Activated naive CD4-positive, alpha-beta T cell treated with anti-CD3 and anti-CD28 coated beads, Interleukin-2, amount 10 ng/mL, durations not matched to agents 7 days and 5 days (primary cell): Measurements from ENCODE around the gene HUNK.
A peak's percentile ranks its signal among the peaks of the same experiment; 100 is the strongest.

ENCODE experiments used
- CTCF ChIA-PET: fragments of 350-600 bp; sonication (Branson Sonifier 250); formaldehyde crosslinking; loops from one replicate; lab custom pipeline; 2021; ENCODE audit warnings: antibody characterized with exemption; lab: Charles Lee
- DNase-seq: peaks from one replicate; pipeline ENCODE4 v3.0.0-alpha.2; 2020
- H3K27ac Mint-ChIP-seq: one replicate; pipeline ENCODE4 v1.8.0; 2021; ENCODE audit warnings: mild to moderate bottlenecking, moderate library complexity, mixed read lengths
- H3K27me3 Mint-ChIP-seq: one replicate; pipeline ENCODE4 v1.8.0; 2021; ENCODE audit warnings: mild to moderate bottlenecking, mixed read lengths
- H3K36me3 Mint-ChIP-seq: one replicate; pipeline ENCODE4 v1.8.0; 2021; ENCODE audit warnings: mixed read lengths
- H3K4me1 Mint-ChIP-seq: one replicate; pipeline ENCODE4 v1.8.0; 2021; ENCODE audit warnings: mixed read lengths
- H3K4me3 Mint-ChIP-seq: one replicate; pipeline ENCODE4 v1.8.0; 2021; ENCODE audit warnings: mild to moderate bottlenecking, moderate library complexity, mixed read lengths
- H3K9me3 Mint-ChIP-seq: one replicate; pipeline ENCODE4 v1.8.0; 2021; ENCODE audit warnings: mixed read lengths

The HUNK gene

GRCh38 chr21:31961027-31961426 is 88.2 kb downstream of the HUNK start:
- no peaks in the 10 kb centered on the region for H3K36me3 Mint-ChIP-seq
- DNase-seq: no peak
- no peaks in the 10 kb centered on the region for H3K27me3 Mint-ChIP-seq
- H3K4me3 Mint-ChIP-seq: no peak overlapping the region
- CTCF ChIA-PET: interaction anchor here (0.5 kb wide), 1 partner anchor 195 kb away, joined by 4 read pairs; no protein-coding TSS in a partner anchor
- H3K4me1 Mint-ChIP-seq: no peaks in the 10 kb centered on the region
- H3K9me3 Mint-ChIP-seq: no peaks in the 10 kb centered on the region
- no peak overlapping the region for H3K27ac Mint-ChIP-seq

- H3K4me1 Mint-ChIP-seq: no peaks in the 10 kb centered on the region
- no peak overlapping the region for H3K4me3 Mint-ChIP-seq
- CTCF ChIA-PET: interaction anchor here (0.5 kb wide), 1 partner anchor 194 kb away, joined by 4 read pairs; no protein-coding TSS in a partner anchor
- H3K9me3 Mint-ChIP-seq: no peaks in the 10 kb centered on the region
- H3K27ac Mint-ChIP-seq: no peak overlapping the region
- H3K36me3 Mint-ChIP-seq: no peaks in the 10 kb centered on the region
- DNase-seq: no peak
- H3K27me3 Mint-ChIP-seq: no peaks in the 10 kb centered on the region
Measured at GRCh38 chr21:31961704-31962103, 88.9 kb downstream of the HUNK start.

- CTCF ChIA-PET: no interaction called here
- no peak for DNase-seq
- Mint-ChIP-seq H3K27ac (no peak overlapping the region), H3K4me3 (no peak overlapping the region), H3K4me1 (no peaks in the 10 kb centered on the region), H3K27me3 (no peaks in the 10 kb centered on the region), H3K36me3 (no peaks in the 10 kb centered on the region), H3K9me3 (no peaks in the 10 kb centered on the region)
Measured at GRCh38 chr21:31964692-31965091, 91.9 kb downstream of the HUNK start.

- DNase-seq: no peak
- no peak overlapping the region for H3K4me3 Mint-ChIP-seq
- no peaks in the 10 kb centered on the region for H3K9me3 Mint-ChIP-seq
- CTCF ChIA-PET: no interaction called here
- H3K36me3 Mint-ChIP-seq: no peaks in the 10 kb centered on the region
- H3K27ac Mint-ChIP-seq: no peak overlapping the region
- no peaks in the 10 kb centered on the region for H3K4me1 Mint-ChIP-seq
- peaks cover 6% of the 10 kb centered on the region for H3K27me3 Mint-ChIP-seq
Measured at GRCh38 chr21:31967334-31967733, 94.5 kb downstream of the HUNK start.

GRCh38 chr21:31972622-31973021 is 99.8 kb downstream of the HUNK start:
- CTCF ChIA-PET: no interaction called here
- peaks cover 30% of the 10 kb centered on the region for H3K27me3 Mint-ChIP-seq

GRCh38 chr21:31973402-31973944 is 100.7 kb downstream of the HUNK start:
- H3K27ac Mint-ChIP-seq: no peak overlapping the region
- no peak for DNase-seq
- H3K4me1 Mint-ChIP-seq: peaks cover 21% of the 10 kb centered on the region
- H3K4me3 Mint-ChIP-seq: no peak overlapping the region
- H3K36me3 Mint-ChIP-seq: peaks cover 3% of the 10 kb centered on the region
- peaks cover 33% of the 10 kb centered on the region for H3K27me3 Mint-ChIP-seq
- CTCF ChIA-PET: no interaction called here
- peaks cover 12% of the 10 kb centered on the region for H3K9me3 Mint-ChIP-seq

More at GRCh38 chr21:31972622-31973021, 99.8 kb downstream of the HUNK start:
- DNase-seq: no peak
- Mint-ChIP-seq H3K9me3 (peaks cover 12% of the 10 kb centered on the region), H3K27ac (no peak overlapping the region), H3K4me3 (no peak overlapping the region), H3K36me3 (peaks cover 3% of the 10 kb centered on the region), H3K4me1 (peaks cover 21% of the 10 kb centered on the region)

GRCh38 chr21:31974454-31974985 is 101.7 kb downstream of the HUNK start:
- Mint-ChIP-seq H3K36me3 (peaks cover 3% of the 10 kb centered on the region), H3K4me1 (peaks cover 21% of the 10 kb centered on the region), H3K27me3 (peaks cover 33% of the 10 kb centered on the region), H3K9me3 (peaks cover 12% of the 10 kb centered on the region), H3K27ac (peak overlapping the region; percentile 13), H3K4me3 (no peak overlapping the region)
- peak; percentile 65 for DNase-seq
- CTCF ChIA-PET: no interaction called here

- CTCF ChIA-PET: interaction anchor here (0.9 to 1.0 kb wide), 2 partner anchors 9 to 113 kb away, joined by 3 read pairs; no protein-coding TSS in a partner anchor
- Mint-ChIP-seq H3K27ac (no peak overlapping the region), H3K4me1 (peaks cover 21% of the 10 kb centered on the region), H3K4me3 (no peak overlapping the region), H3K9me3 (peaks cover 12% of the 10 kb centered on the region), H3K36me3 (peaks cover 3% of the 10 kb centered on the region), H3K27me3 (peaks cover 33% of the 10 kb centered on the region)
- no peak for DNase-seq
Measured at GRCh38 chr21:31975491-31975890, 102.7 kb downstream of the HUNK start.

GRCh38 chr21:31977816-31978215 is 105.0 kb downstream of the HUNK start:
- peaks cover 3% of the 10 kb centered on the region for H3K36me3 Mint-ChIP-seq
- CTCF ChIA-PET: no interaction called here

GRCh38 chr21:31983120-31983519 is 110.3 kb downstream of the HUNK start:
- H3K9me3 Mint-ChIP-seq: no peaks in the 10 kb centered on the region
- peaks cover 10% of the 10 kb centered on the region for H3K27me3 Mint-ChIP-seq
- no peak overlapping the region for H3K27ac Mint-ChIP-seq
- CTCF ChIA-PET: no interaction called here
- H3K4me3 Mint-ChIP-seq: no peak overlapping the region
- no peak for DNase-seq
- H3K4me1 Mint-ChIP-seq: no peaks in the 10 kb centered on the region
- H3K36me3 Mint-ChIP-seq: no peaks in the 10 kb centered on the region

More at GRCh38 chr21:31977816-31978215, 105.0 kb downstream of the HUNK start:
- peaks cover 21% of the 10 kb centered on the region for H3K4me1 Mint-ChIP-seq
- peaks cover 27% of the 10 kb centered on the region for H3K27me3 Mint-ChIP-seq
- H3K4me3 Mint-ChIP-seq: no peak overlapping the region
- DNase-seq: no peak
- H3K27ac Mint-ChIP-seq: no peak overlapping the region
- peaks cover 12% of the 10 kb centered on the region for H3K9me3 Mint-ChIP-seq

GRCh38 chr21:31983554-31983953 is 110.7 kb downstream of the HUNK start:
- H3K27me3 Mint-ChIP-seq: peaks cover 15% of the 10 kb centered on the region
- H3K27ac Mint-ChIP-seq: no peak overlapping the region
- H3K4me1 Mint-ChIP-seq: no peaks in the 10 kb centered on the region
- no peak overlapping the region for H3K4me3 Mint-ChIP-seq
- no peaks in the 10 kb centered on the region for H3K9me3 Mint-ChIP-seq
- H3K36me3 Mint-ChIP-seq: no peaks in the 10 kb centered on the region
- CTCF ChIA-PET: interaction anchor here (1.5 kb wide), 1 partner anchor 8 kb away, joined by 3 read pairs; no protein-coding TSS in a partner anchor
- DNase-seq: no peak

- CTCF ChIA-PET: no interaction called here
- no peak for DNase-seq
- Mint-ChIP-seq H3K4me3 (no peak overlapping the region), H3K4me1 (no peaks in the 10 kb centered on the region), H3K9me3 (no peaks in the 10 kb centered on the region), H3K27ac (no peak overlapping the region), H3K27me3 (peaks cover 17% of the 10 kb centered on the region), H3K36me3 (no peaks in the 10 kb centered on the region)
Measured at GRCh38 chr21:31985398-31985797, 112.6 kb downstream of the HUNK start.

- no peak overlapping the region for H3K4me3 Mint-ChIP-seq
- no peak for DNase-seq
- H3K9me3 Mint-ChIP-seq: no peaks in the 10 kb centered on the region
- CTCF ChIA-PET: no interaction called here
- H3K27me3 Mint-ChIP-seq: peaks cover 17% of the 10 kb centered on the region
- no peaks in the 10 kb centered on the region for H3K4me1 Mint-ChIP-seq
- no peaks in the 10 kb centered on the region for H3K36me3 Mint-ChIP-seq
- H3K27ac Mint-ChIP-seq: no peak overlapping the region
Measured at GRCh38 chr21:31986035-31986856, 113.4 kb downstream of the HUNK start.

GRCh38 chr21:31987696-31988095 is 114.9 kb downstream of the HUNK start:
- H3K36me3 Mint-ChIP-seq: no peaks in the 10 kb centered on the region
- no peak overlapping the region for H3K4me3 Mint-ChIP-seq
- peaks cover 17% of the 10 kb centered on the region for H3K27me3 Mint-ChIP-seq
- H3K4me1 Mint-ChIP-seq: no peaks in the 10 kb centered on the region
- no peak for DNase-seq
- H3K27ac Mint-ChIP-seq: no peak overlapping the region
- H3K9me3 Mint-ChIP-seq: no peaks in the 10 kb centered on the region
- CTCF ChIA-PET: no interaction called here
